SU-DHL-6 (cell line): ENCODE results near the gene NDUFC2.

Source experiments
- EZH2phosphoT487 ChIP-seq: fragments of 200-600 bp; sonication (generic), shearing (Covaris generic); conservative IDR thresholded peaks from 2 replicates; pipeline ENCODE4 v1.6.1; 2018; ENCODE audit warnings: mild to moderate bottlenecking, antibody characterized with exemption, low read length, moderate library complexity, mixed read lengths
- TF ChIP-seq, protein P1 (sequence below): fragments of 200-600 bp; sonication (generic); IDR thresholded peaks from one replicate; pipeline ENCODE4 v1.5.1; 2017; ENCODE audit warnings: antibody characterized with exemption, mild to moderate bottlenecking, low read length, moderate library complexity; ENCODE audit not compliant: insufficient read depth, poor library complexity, severe bottlenecking

DNA sequence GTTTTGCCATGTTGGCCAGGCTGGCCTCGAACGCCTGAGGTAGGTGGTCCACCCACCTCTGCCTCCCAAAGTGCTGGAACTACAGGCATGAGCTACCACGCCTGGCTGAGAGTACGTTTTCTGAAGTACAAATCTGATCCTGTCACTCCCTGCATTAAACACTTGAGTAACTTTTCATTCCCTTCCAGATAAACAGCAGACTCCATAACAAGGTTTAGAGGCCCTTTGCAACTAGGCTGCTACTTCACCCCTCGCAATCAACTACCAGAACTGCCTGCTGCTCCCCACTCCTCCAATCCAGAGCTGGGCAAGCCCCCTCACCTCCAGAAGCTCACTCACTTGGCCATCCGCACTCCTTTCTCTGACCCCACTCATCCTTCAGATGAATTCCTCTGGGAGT is 58.1 kb downstream of the NDUFC2 start:
- TF ChIP-seq, protein P1, sequence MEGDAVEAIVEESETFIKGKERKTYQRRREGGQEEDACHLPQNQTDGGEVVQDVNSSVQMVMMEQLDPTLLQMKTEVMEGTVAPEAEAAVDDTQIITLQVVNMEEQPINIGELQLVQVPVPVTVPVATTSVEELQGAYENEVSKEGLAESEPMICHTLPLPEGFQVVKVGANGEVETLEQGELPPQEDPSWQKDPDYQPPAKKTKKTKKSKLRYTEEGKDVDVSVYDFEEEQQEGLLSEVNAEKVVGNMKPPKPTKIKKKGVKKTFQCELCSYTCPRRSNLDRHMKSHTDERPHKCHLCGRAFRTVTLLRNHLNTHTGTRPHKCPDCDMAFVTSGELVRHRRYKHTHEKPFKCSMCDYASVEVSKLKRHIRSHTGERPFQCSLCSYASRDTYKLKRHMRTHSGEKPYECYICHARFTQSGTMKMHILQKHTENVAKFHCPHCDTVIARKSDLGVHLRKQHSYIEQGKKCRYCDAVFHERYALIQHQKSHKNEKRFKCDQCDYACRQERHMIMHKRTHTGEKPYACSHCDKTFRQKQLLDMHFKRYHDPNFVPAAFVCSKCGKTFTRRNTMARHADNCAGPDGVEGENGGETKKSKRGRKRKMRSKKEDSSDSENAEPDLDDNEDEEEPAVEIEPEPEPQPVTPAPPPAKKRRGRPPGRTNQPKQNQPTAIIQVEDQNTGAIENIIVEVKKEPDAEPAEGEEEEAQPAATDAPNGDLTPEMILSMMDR, result no peak
- TF ChIP-seq EZH2phosphoT487, result no peak
